ENCODE data around the gene NPSR1.

The NPSR1 gene

GRCh38 chr7:34761206-34761605 lies 103.2 kb downstream of the NPSR1 start:
- no peak for DNase-seq (ENCODE audit: extremely low read depth, insufficient read length)
- no peak for TF ChIP-seq CTCF (IDR thresholded peaks at IDR 0.05; ENCODE audit: insufficient read depth, low read length, poor library complexity, severe bottlenecking)
- no peaks in the 10 kb centered on the region for H3K36me3 ChIP-seq (ENCODE audit: control insufficient read depth, insufficient read depth, low read length)
- no peaks in the 10 kb centered on the region for H3K27me3 ChIP-seq (replicated peaks; ENCODE audit: control insufficient read depth, insufficient read depth, low read length)
- H3K4me3 ChIP-seq (replicated peaks; ENCODE audit: low read depth, low read length) = no peak overlapping the region

DNA sequence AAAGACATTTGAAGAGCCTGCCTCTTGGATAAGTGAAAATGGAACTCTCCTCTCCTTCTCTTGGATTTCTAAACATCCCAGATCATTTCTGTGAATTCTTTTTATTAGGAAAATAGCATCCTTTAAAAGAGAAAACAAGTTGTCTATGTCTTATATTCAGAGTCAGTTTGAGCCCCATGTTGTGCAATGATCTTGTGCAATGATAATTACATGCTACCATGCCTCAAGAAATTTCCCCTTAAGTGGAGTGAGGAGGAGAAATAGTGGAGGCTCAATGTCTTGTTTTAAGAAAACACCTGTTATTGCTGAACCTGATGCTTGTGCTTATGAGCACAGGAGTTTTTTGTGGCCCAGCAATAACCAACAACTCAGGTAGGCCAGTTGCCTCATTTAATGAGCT lies 103.6 kb downstream of the NPSR1 start:
- Histone ChIP-seq H3K36me3 (ENCODE audit: control insufficient read depth, insufficient read depth, low read length) (no peaks in the 10 kb centered on the region), H3K4me3 (replicated peaks; ENCODE audit: low read depth, low read length) (no peak overlapping the region), H3K27me3 (replicated peaks; ENCODE audit: control insufficient read depth, insufficient read depth, low read length) (no peaks in the 10 kb centered on the region)
- DNase-seq (ENCODE audit: extremely low read depth, insufficient read length) = no peak
- TF ChIP-seq CTCF (IDR thresholded peaks at IDR 0.05; ENCODE audit: insufficient read depth, low read length, poor library complexity, severe bottlenecking) = no peak

DNA sequence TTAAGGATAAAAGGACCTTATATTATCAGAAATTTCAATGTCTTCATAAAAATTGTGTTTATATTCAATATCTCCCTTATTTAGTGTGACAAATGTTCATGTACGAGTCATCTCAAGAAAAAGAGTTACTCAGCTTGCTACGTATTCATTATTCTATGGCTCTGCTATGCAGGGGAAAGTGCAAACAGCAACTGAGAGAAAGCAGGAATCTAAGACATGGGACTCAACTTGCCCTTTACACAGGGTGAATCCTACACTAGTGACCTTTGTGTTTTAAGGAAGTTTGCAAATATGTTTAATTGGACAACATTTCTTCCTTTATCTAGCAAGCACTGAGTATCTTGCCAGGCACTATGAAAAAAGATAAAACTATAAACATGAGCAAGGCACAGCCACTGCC lies 104.7 kb downstream of the NPSR1 start:
- no peak for DNase-seq (ENCODE audit: extremely low read depth, insufficient read length)
- Histone ChIP-seq H3K4me3 (replicated peaks; ENCODE audit: low read depth, low read length) (no peak overlapping the region), H3K27me3 (replicated peaks; ENCODE audit: control insufficient read depth, insufficient read depth, low read length) (no peaks in the 10 kb centered on the region), H3K36me3 (ENCODE audit: control insufficient read depth, insufficient read depth, low read length) (no peaks in the 10 kb centered on the region)
- TF ChIP-seq CTCF (IDR thresholded peaks at IDR 0.05; ENCODE audit: insufficient read depth, low read length, poor library complexity, severe bottlenecking) = no peak

DNA sequence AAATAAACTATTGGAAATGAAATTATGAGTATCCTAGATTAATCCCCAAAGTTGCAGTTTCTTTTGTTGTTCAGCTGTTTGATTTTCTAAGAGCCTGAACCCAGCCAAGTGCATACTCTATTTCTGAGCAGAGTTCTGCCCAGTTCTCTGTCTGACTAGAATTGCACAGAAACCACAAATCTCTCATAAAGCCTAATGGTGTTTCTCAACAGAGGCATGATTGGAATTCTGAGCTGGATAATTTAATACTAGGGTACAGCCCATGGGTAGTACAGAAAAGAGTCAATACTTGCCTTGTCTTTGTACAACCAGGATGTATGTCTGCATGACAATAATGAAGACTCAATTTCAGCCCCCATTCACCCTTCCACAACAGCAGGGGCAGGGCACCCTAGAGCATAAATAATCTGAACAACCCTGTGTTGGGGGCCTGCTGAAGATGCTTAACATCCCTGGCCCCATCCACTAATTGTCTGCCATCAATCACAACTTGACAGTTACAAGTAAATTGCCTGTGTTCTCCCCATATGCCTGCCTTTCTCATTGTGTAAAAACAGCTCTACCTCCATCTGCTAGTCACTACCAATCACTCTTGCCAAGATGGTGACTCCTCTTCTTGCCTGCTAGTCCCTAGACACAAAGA lies 114.4 kb downstream of the NPSR1 start:
- no peak for DNase-seq (ENCODE audit: extremely low read depth, insufficient read length)
- H3K4me3 ChIP-seq (replicated peaks; ENCODE audit: low read depth, low read length) = no peak overlapping the region
- H3K36me3 ChIP-seq (ENCODE audit: control insufficient read depth, insufficient read depth, low read length) = no peaks in the 10 kb centered on the region
- H3K27me3 ChIP-seq (replicated peaks; ENCODE audit: control insufficient read depth, insufficient read depth, low read length) = no peaks in the 10 kb centered on the region
- no peak for TF ChIP-seq CTCF (IDR thresholded peaks at IDR 0.05; ENCODE audit: insufficient read depth, low read length, poor library complexity, severe bottlenecking)

- DNase-seq (ENCODE audit: extremely low read depth, insufficient read length) = no peak
- H3K36me3 ChIP-seq (ENCODE audit: control insufficient read depth, insufficient read depth, low read length) = no peaks in the 10 kb centered on the region
- no peak overlapping the region for H3K4me3 ChIP-seq (replicated peaks; ENCODE audit: low read depth, low read length)
- TF ChIP-seq CTCF (IDR thresholded peaks at IDR 0.05; ENCODE audit: insufficient read depth, low read length, poor library complexity, severe bottlenecking) = no peak
- H3K27me3 ChIP-seq (replicated peaks; ENCODE audit: control insufficient read depth, insufficient read depth, low read length) = no peaks in the 10 kb centered on the region
Observed at GRCh38 chr7:34776748-34777358, 118.8 kb downstream of the NPSR1 start.
